Body of pancreas (tissue), 4 donors: Measurements from ENCODE around the gene CCDC170.

Source experiments
- CTCF ChIP-seq, 7 experiments: fragments of 450-650 bp in 4 of 7; fragments of 200-600 bp in 3 of 7; sonication (generic) in 3 of 7; IDR thresholded peaks; one replicate each; pipeline ENCODE4 v1.5.1; 2016 to 2019; ENCODE audit warnings: antibody characterized with exemption in 7 of 7
- POLR2A ChIP-seq, 3 donors: fragments of 450-650 bp; IDR thresholded peaks; one replicate each; pipeline ENCODE4 v1.6.1; 2016; ENCODE audit warnings: antibody characterized with exemption in 3 of 3, mild to moderate bottlenecking in 2 of 3

- TF ChIP-seq CTCF (IDR thresholded peaks at IDR 0.05): no peak
- TF ChIP-seq POLR2A (IDR thresholded peaks at IDR 0.05): no peak
Observed at GRCh38 chr6:151624900-151625536, 131.2 kb downstream of the CCDC170 start.
